Activated naive CD8-positive, alpha-beta T cell treated with anti-CD3 and anti-CD28 coated beads for 36 hours (primary cell): Measurements from ENCODE around the gene ECT2L. TPM values are rescaled to one million over a fixed set of nuclear protein-coding genes. Genes with fewer than 3 reads are reported as not detected.

Experiments
- DNase-seq: peaks from one replicate; pipeline ENCODE4 v3.0.0; 2021
- H3K27ac Mint-ChIP-seq: one replicate; pipeline ENCODE4 v1.8.0; 2022; ENCODE audit warnings: mild to moderate bottlenecking, moderate library complexity, mixed read lengths
- H3K27me3 Mint-ChIP-seq: one replicate; pipeline ENCODE4 v1.8.0; 2022; ENCODE audit warnings: mild to moderate bottlenecking, mixed read lengths
- H3K36me3 Mint-ChIP-seq: one replicate; pipeline ENCODE4 v1.8.0; 2021; ENCODE audit warnings: mild to moderate bottlenecking, mixed read lengths
- H3K4me1 Mint-ChIP-seq: one replicate; pipeline ENCODE4 v1.8.0; 2021; ENCODE audit warnings: mixed read lengths
- H3K4me3 Mint-ChIP-seq: one replicate; pipeline ENCODE4 v1.8.0; 2022; ENCODE audit warnings: mild to moderate bottlenecking, moderate library complexity, mixed read lengths
- H3K9me3 Mint-ChIP-seq: one replicate; pipeline ENCODE4 v1.8.0; 2022; ENCODE audit warnings: mixed read lengths
- total RNA-seq, 2 experiments: library from RNA; stranded (reverse); gene quantifications; one replicate each; pipeline ENCODE4 v1.2.3, GENCODE V29; 2021

The ECT2L gene
- total RNA-seq, 2 experiments from 2014 or later, result not detected

- peaks cover 34% of the 10 kb centered on the region for H3K4me1 Mint-ChIP-seq
- no peak for DNase-seq
- H3K27me3 Mint-ChIP-seq, result no peaks in the 10 kb centered on the region
- no peaks in the 10 kb centered on the region for H3K36me3 Mint-ChIP-seq
- no peak overlapping the region for H3K4me3 Mint-ChIP-seq
- H3K9me3 Mint-ChIP-seq, result no peaks in the 10 kb centered on the region
- no peak overlapping the region for H3K27ac Mint-ChIP-seq
Observed at GRCh38 chr6:138821519-138821918, 25.6 kb downstream of the ECT2L start.

GRCh38 chr6:138824482-138825144 is 28.7 kb downstream of the ECT2L start:
- no peaks in the 10 kb centered on the region for H3K27me3 Mint-ChIP-seq
- DNase-seq, result peak; percentile 33
- H3K27ac Mint-ChIP-seq, result no peak overlapping the region

GRCh38 chr6:138830248-138830647 is 34.4 kb downstream of the ECT2L start:
- DNase-seq, result no peak
- no peaks in the 10 kb centered on the region for H3K4me1 Mint-ChIP-seq
- no peak overlapping the region for H3K4me3 Mint-ChIP-seq
- no peaks in the 10 kb centered on the region for H3K27me3 Mint-ChIP-seq
- no peaks in the 10 kb centered on the region for H3K36me3 Mint-ChIP-seq
- peaks cover 4% of the 10 kb centered on the region for H3K9me3 Mint-ChIP-seq
- no peak overlapping the region for H3K27ac Mint-ChIP-seq

More at GRCh38 chr6:138824482-138825144, 28.7 kb downstream of the ECT2L start:
- no peak overlapping the region for H3K4me3 Mint-ChIP-seq
- no peaks in the 10 kb centered on the region for H3K36me3 Mint-ChIP-seq
- peaks cover 4% of the 10 kb centered on the region for H3K9me3 Mint-ChIP-seq
- H3K4me1 Mint-ChIP-seq, result peaks cover 11% of the 10 kb centered on the region

GRCh38 chr6:138832182-138832581 is 36.3 kb downstream of the ECT2L start:
- Mint-ChIP-seq H3K4me1 (no peaks in the 10 kb centered on the region), H3K36me3 (no peaks in the 10 kb centered on the region), H3K27me3 (no peaks in the 10 kb centered on the region), H3K4me3 (no peak overlapping the region), H3K27ac (no peak overlapping the region), H3K9me3 (no peaks in the 10 kb centered on the region)
- DNase-seq, result no peak

- H3K4me1 Mint-ChIP-seq, result no peaks in the 10 kb centered on the region
Observed at GRCh38 chr6:138833816-138834539, 38.1 kb downstream of the ECT2L start.

GRCh38 chr6:138837246-138837645 is 41.4 kb downstream of the ECT2L start:
- H3K27ac Mint-ChIP-seq, result no peak overlapping the region
- no peak for DNase-seq
- peaks cover 7% of the 10 kb centered on the region for H3K9me3 Mint-ChIP-seq
- no peaks in the 10 kb centered on the region for H3K36me3 Mint-ChIP-seq
- no peaks in the 10 kb centered on the region for H3K27me3 Mint-ChIP-seq
- no peak overlapping the region for H3K4me3 Mint-ChIP-seq
- no peaks in the 10 kb centered on the region for H3K4me1 Mint-ChIP-seq

More at GRCh38 chr6:138833816-138834539, 38.1 kb downstream of the ECT2L start:
- Mint-ChIP-seq H3K9me3 (no peaks in the 10 kb centered on the region), H3K4me3 (no peak overlapping the region), H3K27me3 (no peaks in the 10 kb centered on the region), H3K27ac (no peak overlapping the region), H3K36me3 (no peaks in the 10 kb centered on the region)
- DNase-seq, result no peak

GRCh38 chr6:138844192-138844591 is 48.3 kb downstream of the ECT2L start:
- H3K27ac Mint-ChIP-seq, result no peak overlapping the region
- no peaks in the 10 kb centered on the region for H3K36me3 Mint-ChIP-seq
- no peaks in the 10 kb centered on the region for H3K4me1 Mint-ChIP-seq
- peaks cover 7% of the 10 kb centered on the region for H3K9me3 Mint-ChIP-seq
- no peak for DNase-seq
- no peak overlapping the region for H3K4me3 Mint-ChIP-seq
- H3K27me3 Mint-ChIP-seq, result no peaks in the 10 kb centered on the region

- no peak for DNase-seq
- H3K4me3 Mint-ChIP-seq, result no peak overlapping the region
- no peaks in the 10 kb centered on the region for H3K27me3 Mint-ChIP-seq
- H3K36me3 Mint-ChIP-seq, result no peaks in the 10 kb centered on the region
- H3K4me1 Mint-ChIP-seq, result no peaks in the 10 kb centered on the region
- no peak overlapping the region for H3K27ac Mint-ChIP-seq
- no peaks in the 10 kb centered on the region for H3K9me3 Mint-ChIP-seq
Observed at GRCh38 chr6:138847884-138848283, 52.0 kb downstream of the ECT2L start.

- H3K4me1 Mint-ChIP-seq, result no peaks in the 10 kb centered on the region
- no peaks in the 10 kb centered on the region for H3K36me3 Mint-ChIP-seq
- H3K27me3 Mint-ChIP-seq, result no peaks in the 10 kb centered on the region
- no peak for DNase-seq
- no peak overlapping the region for H3K4me3 Mint-ChIP-seq
- no peaks in the 10 kb centered on the region for H3K9me3 Mint-ChIP-seq
- H3K27ac Mint-ChIP-seq, result no peak overlapping the region
Observed at GRCh38 chr6:138848461-138848860, 52.6 kb downstream of the ECT2L start.

- H3K27ac Mint-ChIP-seq, result no peak overlapping the region
- H3K4me3 Mint-ChIP-seq, result no peak overlapping the region
- H3K9me3 Mint-ChIP-seq, result no peaks in the 10 kb centered on the region
- H3K4me1 Mint-ChIP-seq, result no peaks in the 10 kb centered on the region
- no peaks in the 10 kb centered on the region for H3K27me3 Mint-ChIP-seq
- DNase-seq, result no peak
- no peaks in the 10 kb centered on the region for H3K36me3 Mint-ChIP-seq
Observed at GRCh38 chr6:138849791-138850190, 53.9 kb downstream of the ECT2L start.

- Mint-ChIP-seq H3K4me1 (no peaks in the 10 kb centered on the region), H3K27me3 (peaks cover 6% of the 10 kb centered on the region), H3K4me3 (no peak overlapping the region), H3K27ac (no peak overlapping the region), H3K36me3 (no peaks in the 10 kb centered on the region), H3K9me3 (no peaks in the 10 kb centered on the region)
- DNase-seq, result no peak
Observed at GRCh38 chr6:138856654-138857053, 60.8 kb downstream of the ECT2L start.

- Mint-ChIP-seq H3K4me1 (no peaks in the 10 kb centered on the region), H3K36me3 (no peaks in the 10 kb centered on the region), H3K27ac (no peak overlapping the region), H3K9me3 (no peaks in the 10 kb centered on the region), H3K27me3 (peaks cover 6% of the 10 kb centered on the region), H3K4me3 (no peak overlapping the region)
- DNase-seq, result no peak
Observed at GRCh38 chr6:138857775-138858174, 61.9 kb downstream of the ECT2L start.

- H3K27ac Mint-ChIP-seq, result no peak overlapping the region
- H3K9me3 Mint-ChIP-seq, result no peaks in the 10 kb centered on the region
- H3K27me3 Mint-ChIP-seq, result peaks cover 10% of the 10 kb centered on the region
Observed at GRCh38 chr6:138862456-138862855, 66.6 kb downstream of the ECT2L start.

GRCh38 chr6:138863321-138863720 is 67.4 kb downstream of the ECT2L start:
- Mint-ChIP-seq H3K4me3 (no peak overlapping the region), H3K27ac (no peak overlapping the region), H3K9me3 (no peaks in the 10 kb centered on the region), H3K36me3 (no peaks in the 10 kb centered on the region), H3K4me1 (no peaks in the 10 kb centered on the region), H3K27me3 (peaks cover 10% of the 10 kb centered on the region)
- no peak for DNase-seq

More at GRCh38 chr6:138862456-138862855, 66.6 kb downstream of the ECT2L start:
- Mint-ChIP-seq H3K4me3 (no peak overlapping the region), H3K4me1 (no peaks in the 10 kb centered on the region), H3K36me3 (no peaks in the 10 kb centered on the region)
- DNase-seq, result no peak

GRCh38 chr6:138864343-138864890 is 68.5 kb downstream of the ECT2L start:
- no peaks in the 10 kb centered on the region for H3K4me1 Mint-ChIP-seq
- peaks cover 10% of the 10 kb centered on the region for H3K27me3 Mint-ChIP-seq
- no peaks in the 10 kb centered on the region for H3K36me3 Mint-ChIP-seq
- DNase-seq, result no peak
- H3K27ac Mint-ChIP-seq, result no peak overlapping the region
- H3K9me3 Mint-ChIP-seq, result no peaks in the 10 kb centered on the region
- H3K4me3 Mint-ChIP-seq, result no peak overlapping the region
